H1 (cell line): ENCODE measurements around the gene WBP1L. TPM values are rescaled to one million over a fixed set of nuclear protein-coding genes. Genes with fewer than 3 reads are reported as not detected.

Experiments
- CTCF ChIA-PET: fragments of 300-600 bp; sonication (Branson Sonifier 250); formaldehyde crosslinking; loops from one replicate; lab custom pipeline; 2021; ENCODE audit not compliant: partially characterized antibody; lab: Charles Lee
- POLR2A ChIA-PET: fragments of 300-600 bp; sonication (Branson Sonifier 250); formaldehyde crosslinking; loops from one replicate; lab custom pipeline; 2021; ENCODE audit warnings: inconsistent platforms; ENCODE audit not compliant: partially characterized antibody; lab: Charles Lee
- DNase-seq, 2 experiments: peaks; one replicate each; pipeline versions ENCODE4 v3.0.0 to v3.0.0-alpha.2; 2010 to 2022; ENCODE audit warnings: low spot score in 2 of 2, low read depth in 1 of 2, mixed read lengths in 1 of 2
- FAIRE-seq: peaks from 2 replicates; lab custom pipeline; 2011; peaks lifted over from hg19 to GRCh38; lab: Jason Lieb, UNC
- H2AFZ ChIP-seq: 2 replicates; pipeline ENCODE4 v1.8.1; 2012; ENCODE audit warnings: low read length, inconsistent platforms
- H2AK5ac ChIP-seq: 2 replicates; pipeline ENCODE4 v1.6.1; 2013; ENCODE audit warnings: low read depth, low read length
- H2BK120ac ChIP-seq: replicated peaks from 2 replicates; pipeline ENCODE3; 2013; ENCODE audit warnings: low read depth, low read length, inconsistent platforms
- H2BK12ac ChIP-seq: 2 replicates; pipeline ENCODE4 v1.6.1; 2013; ENCODE audit warnings: low read depth, low read length
- H2BK15ac ChIP-seq: 2 replicates; pipeline ENCODE4 v1.6.1; 2013; ENCODE audit warnings: low read length
- H2BK20ac ChIP-seq: 2 replicates; pipeline ENCODE4 v1.6.1; 2013; ENCODE audit warnings: low read length
- H2BK5ac ChIP-seq: 2 replicates; pipeline ENCODE4 v1.6.1; 2013; ENCODE audit warnings: low read depth, low read length
- H3K14ac ChIP-seq: 2 replicates; pipeline ENCODE4 v1.6.1; 2013; ENCODE audit warnings: inconsistent platforms; ENCODE audit not compliant: insufficient read length
- H3K18ac ChIP-seq: 2 replicates; pipeline ENCODE4 v1.6.1; 2013; ENCODE audit warnings: low read length; ENCODE audit errors: extremely low read depth
- H3K23ac ChIP-seq: 2 replicates; pipeline ENCODE4 v1.6.1; 2013; ENCODE audit warnings: inconsistent platforms; ENCODE audit not compliant: insufficient read length
- H3K23me2 ChIP-seq: 2 replicates; pipeline ENCODE4 v1.6.1; 2013; ENCODE audit warnings: low read depth, low read length
- H3K27ac ChIP-seq: 2 replicates; pipeline ENCODE4 v1.6.1; 2011; ENCODE audit warnings: low read depth, low read length, inconsistent platforms
- H3K27me3 ChIP-seq, 4 experiments: replicated peaks in 1 of 4; 1 replicate in 1 of 4; 2 replicates in 3 of 4; pipeline versions ENCODE4 v1.6.1 to v1.8.1; 2011 to 2013; ENCODE audit warnings: low read length in 3 of 4, mild to moderate bottlenecking in 3 of 4, inconsistent platforms in 2 of 4, mixed read lengths in 2 of 4, moderate library complexity in 1 of 4; ENCODE audit not compliant: control insufficient read depth in 3 of 4, insufficient read depth in 3 of 4; ENCODE audit errors: extremely low read depth in 1 of 4
- H3K36me3 ChIP-seq, 4 experiments: 2 replicates each; pipeline versions ENCODE4 v1.6.1 to v1.8.1; 2011 to 2013; ENCODE audit warnings: mild to moderate bottlenecking in 4 of 4, low read length in 3 of 4, moderate library complexity in 2 of 4, control low read depth in 1 of 4, inconsistent platforms in 1 of 4; ENCODE audit not compliant: insufficient read depth in 4 of 4, control insufficient read depth in 2 of 4
- H3K4ac ChIP-seq: replicated peaks from 2 replicates; pipeline ENCODE3; 2013; ENCODE audit warnings: low read length, low read depth, mixed read lengths, inconsistent platforms; ENCODE audit not compliant: insufficient read length
- H3K4me1 ChIP-seq, 4 experiments: replicated peaks in 1 of 4; 1 replicate in 1 of 4; 2 replicates in 3 of 4; pipeline versions ENCODE4 v1.6.1 to v1.8.1; 2011 to 2013; ENCODE audit warnings: low read length in 3 of 4, inconsistent platforms in 2 of 4, mixed read lengths in 1 of 4; ENCODE audit not compliant: insufficient read depth in 4 of 4, control insufficient read depth in 3 of 4
- H3K4me2 ChIP-seq, 2 experiments: 2 replicates each; pipeline versions ENCODE4 v1.6.1 to v1.8.1; 2011 to 2013; ENCODE audit warnings: low read depth in 2 of 2, low read length in 2 of 2, control low read depth in 1 of 2, inconsistent platforms in 1 of 2, mild to moderate bottlenecking in 1 of 2; ENCODE audit not compliant: insufficient read depth in 1 of 2
- H3K4me3 ChIP-seq, 4 experiments: fragments of 200-600, 300-600 bp in 1 of 4; sonication (generic), shearing (Covaris generic), sonication (Bioruptor Twin) in 1 of 4; 2 replicates each; pipeline versions ENCODE4 v1.5.1 to v1.8.1; 2011 to 2016; ENCODE audit warnings: low read length in 4 of 4, low read depth in 3 of 4, control low read depth in 2 of 4, inconsistent platforms in 2 of 4, mild to moderate bottlenecking in 2 of 4, mixed read lengths in 1 of 4, moderate library complexity in 1 of 4; ENCODE audit not compliant: insufficient read depth in 2 of 4; ENCODE audit errors: extremely low read depth in 1 of 4
- H3K56ac ChIP-seq: replicated peaks from 2 replicates; pipeline ENCODE3; 2013; ENCODE audit warnings: low read depth, mild to moderate bottlenecking, mixed read lengths, low read length, inconsistent platforms; ENCODE audit not compliant: insufficient read length
- H3K79me1 ChIP-seq: 2 replicates; pipeline ENCODE4 v1.6.1; 2013; ENCODE audit warnings: low read depth, low read length, control low read depth
- H3K79me2 ChIP-seq, 2 experiments: 2 replicates each; pipeline versions ENCODE4 v1.6.1 to v1.8.1; 2012 to 2013; ENCODE audit warnings: low read length in 2 of 2, mild to moderate bottlenecking in 2 of 2, inconsistent platforms in 1 of 2; ENCODE audit not compliant: insufficient read depth in 2 of 2, control insufficient read depth in 1 of 2
- H3K9ac ChIP-seq, 4 experiments: replicated peaks in 1 of 4; 1 replicate in 1 of 4; 2 replicates in 3 of 4; pipeline versions ENCODE4 v1.6.1 to v1.8.1; 2011 to 2013; ENCODE audit warnings: low read depth in 3 of 4, low read length in 3 of 4, control low read depth in 2 of 4, mild to moderate bottlenecking in 2 of 4, moderate library complexity in 2 of 4, inconsistent platforms in 1 of 4; ENCODE audit errors: extremely low read depth in 1 of 4
- H3K9me3 ChIP-seq, 2 experiments: 2 replicates each; pipeline versions ENCODE4 v1.6.1 to v1.8.1; 2012 to 2013; ENCODE audit warnings: mild to moderate bottlenecking in 2 of 2, moderate library complexity in 2 of 2, control low read depth in 1 of 2, inconsistent platforms in 1 of 2, low read depth in 1 of 2, low read length in 1 of 2, mixed read lengths in 1 of 2; ENCODE audit not compliant: insufficient read depth in 2 of 2
- H4K20me1 ChIP-seq, 2 experiments: replicated peaks in 1 of 2; 2 replicates each; pipeline versions ENCODE3 to v1.8.1; 2011 to 2013; ENCODE audit warnings: inconsistent platforms in 2 of 2, low read length in 2 of 2, mild to moderate bottlenecking in 1 of 2; ENCODE audit not compliant: insufficient read depth in 2 of 2, control insufficient read depth in 1 of 2
- H4K5ac ChIP-seq: 2 replicates; pipeline ENCODE4 v1.6.1; 2013; ENCODE audit warnings: low read length, low read depth, mixed read lengths, inconsistent platforms; ENCODE audit not compliant: insufficient read length
- H4K8ac ChIP-seq: 2 replicates; pipeline ENCODE4 v1.8.0; 2013; ENCODE audit warnings: mild to moderate bottlenecking, moderate library complexity, low read length, inconsistent platforms; ENCODE audit not compliant: insufficient read depth; ENCODE audit errors: extremely low read depth
- H4K91ac ChIP-seq: replicated peaks from 2 replicates; pipeline ENCODE3; 2013; ENCODE audit warnings: low read length, mixed read lengths, inconsistent platforms; ENCODE audit not compliant: insufficient read length
- CBX5 ChIP-seq: fragments of 300-800, 300-1000 bp; sonication (generic); IDR thresholded peaks from 2 replicates; pipeline ENCODE4 v1.7.1; 2016; ENCODE audit warnings: antibody characterized with exemption, low read length, low read depth
- CTBP2 ChIP-seq: IDR thresholded peaks from 2 replicates; pipeline ENCODE4 v1.7.0; 2011; ENCODE audit warnings: borderline replicate concordance, mild to moderate bottlenecking, moderate library complexity, mixed read lengths, low read length; ENCODE audit not compliant: insufficient read depth, insufficient read length
- EGR1 ChIP-seq: IDR thresholded peaks from 2 replicates; pipeline ENCODE4 v1.6.1; 2011; ENCODE audit warnings: low read depth, low read length, borderline replicate concordance
- EP300 ChIP-seq, 2 experiments: IDR thresholded peaks; 1 replicate in 1 of 2; 2 replicates in 1 of 2; pipeline ENCODE4 v1.6.1; 2011 to 2012; ENCODE audit warnings: low read depth in 2 of 2, low read length in 2 of 2, mild to moderate bottlenecking in 2 of 2, borderline replicate concordance in 1 of 2, inconsistent platforms in 1 of 2, moderate library complexity in 1 of 2
- EZH2 ChIP-seq: fragments of 200-600 bp; sonication (generic); IDR thresholded peaks from 2 replicates; pipeline ENCODE4 v1.7.1; 2012; ENCODE audit warnings: low read depth, mild to moderate bottlenecking, moderate library complexity, low read length, inconsistent platforms; ENCODE audit not compliant: severe bottlenecking
- KDM1A ChIP-seq: fragments of 200-600, 300-600 bp; sonication (generic); IDR thresholded peaks from 2 replicates; pipeline ENCODE4 v1.7.1; 2016; ENCODE audit warnings: mild to moderate bottlenecking, low read length, borderline replicate concordance
- MAFK ChIP-seq: IDR thresholded peaks from 2 replicates; pipeline ENCODE4 v1.6.1; 2012; ENCODE audit warnings: low read depth, mild to moderate bottlenecking, improper control_type of control experiment, low read length
- POLR2AphosphoS5 ChIP-seq: IDR thresholded peaks from 2 replicates; pipeline ENCODE4 v1.6.1; 2011; ENCODE audit warnings: low read depth, low read length
- SP4 ChIP-seq: IDR thresholded peaks from 2 replicates; pipeline ENCODE4 v1.6.1; 2012; ENCODE audit warnings: low read length, inconsistent platforms
- ZNF274 ChIP-seq: IDR thresholded peaks from 2 replicates; pipeline ENCODE4 v1.7.0; 2012; ENCODE audit warnings: low read length, borderline replicate concordance; ENCODE audit errors: extremely low read depth
- WGBS, 2 experiments: shearing (Covaris generic) in 1 of 2; methylation state at CpG; one replicate each; pipeline versions ENCODE4 v1.1.6 to v1.1.7; 2013 to 2015; ENCODE audit warnings: low lambda C conversion rate in 2 of 2, mixed read lengths in 2 of 2, inconsistent platforms in 1 of 2, low coverage in 1 of 2, missing lambda C conversion rate in 1 of 2; ENCODE audit not compliant: insufficient replicate concordance in 2 of 2, insufficient coverage in 1 of 2, insufficient read length in 1 of 2; ENCODE audit errors: extremely low coverage in 1 of 2, missing lambda C conversion rate in 1 of 2; 5-methylcytosine and 5-hydroxymethylcytosine counted together
- polyA plus RNA-seq, 7 experiments: library from polyadenylated mRNA; depleted of rRNA in 3 of 7; stranded (reverse) in 5 of 7; unstranded in 2 of 7; fragments of >200 nt in 5 of 7; fragments of 200-250 nt in 2 of 7; gene quantifications; 1 replicate in 5 of 7; 2 replicates in 1 of 7; 4 replicates in 1 of 7; pipeline versions ENCODE4 v1.2.1 to v1.2.3, GENCODE V29; 2011 to 2013; ENCODE audit warnings: missing spikeins in 2 of 7, mixed read lengths in 2 of 7
- total RNA-seq: library from RNA; stranded (reverse); fragmentation: NEBNext Ultra II Directional; extraction: Animal tissue kit (Norgen Biotek cat#: 25700); gene quantifications from 2 replicates; pipeline ENCODE4 v1.2.1, GENCODE V29; 2021

WBP1L gene
- total and polyA plus RNA-seq, 2 of the 8 experiments (the other 6 are each of a cell fraction or from before 2014, with no cell fraction given) = 26.6 to 29.9 TPM

- Histone ChIP-seq H3K4me2 (no peak overlapping the region), H3K27ac (no peak overlapping the region), H4K5ac (no peak overlapping the region), H2AK5ac (no peak overlapping the region), H4K20me1 (peaks cover 2 to 13% of the 10 kb centered on the region in 2 experiments), H2BK12ac (no peak overlapping the region), H4K8ac (no peak overlapping the region), H3K9me3 (no peaks in the 10 kb centered on the region), H3K56ac (no peak overlapping the region), H2AFZ (no peak overlapping the region), H3K4ac (no peak overlapping the region), H3K14ac (no peak overlapping the region), H3K23me2 (peaks cover 1% of the 10 kb centered on the region; the same call in 1 of the 2 replicates), H3K79me1 (peaks cover 4% of the 10 kb centered on the region), H3K4me1 (peaks cover 5 to 19% (median 12%) of the 10 kb centered on the region in 4 experiments; a peak in 6 of 7 replicates), H3K4me3 (no peak overlapping the region), H3K36me3 (peaks cover 0 to 24% (median 5%) of the 10 kb centered on the region in 4 experiments; a peak in 6 of 8 replicates)
- FAIRE-seq = no peak
- 79% methylated on average over 3 of the region's 3 CpGs; no CpG with 5 or more reads in 1 of the 2 experiments for WGBS, 2 experiments
- TF ChIP-seq CBX5 (no peak), MAFK (no peak), KDM1A (no peak), ZNF274 (no peak), SP4 (no peak), EP300 (IDR thresholded peaks at IDR 0.05; ENCODE audit: borderline replicate concordance in 1 of 2, low read depth in 2 of 2, low read length in 2 of 2) (no peak), CTBP2 (no peak), EGR1 (no peak), EZH2 (no peak), POLR2AphosphoS5 (no peak)
- TF ChIP-seq, all 59 proteins: peak for 0
- no peak for DNase-seq
- Histone ChIP-seq H2BK20ac (no peak overlapping the region), H3K9ac (no peak overlapping the region), H4K91ac (no peak overlapping the region), H3K27me3 (no peaks in the 10 kb centered on the region), H3K23ac (no peak overlapping the region), H2BK5ac (peak overlapping the region; percentile 15; the same call in 1 of the 2 replicates), H3K18ac (no peak overlapping the region), H2BK120ac (no peak overlapping the region), H3K79me2 (peaks cover 0 to 77% of the 10 kb centered on the region in 2 experiments; a peak in 2 of 4 replicates), H2BK15ac (no peak overlapping the region)
- POLR2A ChIA-PET = interaction anchor here (1.0 to 1.7 kb wide), 7 partner anchors 8 to 74 kb away, joined by 3 to 9 read pairs (median 3); partner anchors contain the start of gene WBP1L
- CTCF ChIA-PET = interaction anchor here (0.6 to 1.5 kb wide), 9 partner anchors 10 to 1009 kb away, joined by 3 to 5 read pairs (median 4); no protein-coding TSS in a partner anchor
Observed at GRCh38 chr10:102720337-102720736, 23.4 kb upstream of the WBP1L start.
